Transverse colon (tissue), 4 donors: ENCODE results near the gene FHIP1B. TPM values are rescaled to one million over a fixed set of nuclear protein-coding genes. Genes with fewer than 3 reads are reported as not detected.

ENCODE experiments used
- DNase-seq: peaks from one replicate; pipeline ENCODE4 v3.0.0-alpha.2; 2019
- H3K27ac ChIP-seq, 4 donors: fragments of 200-600 bp; sonication (generic); 2 replicates each; pipeline ENCODE4 v1.5.1; 2016 to 2018; ENCODE audit warnings: inconsistent platforms in 4 of 4
- H3K27me3 ChIP-seq: fragments of 200-600 bp; sonication (generic); 2 replicates; pipeline ENCODE4 v1.5.1; 2017; ENCODE audit warnings: inconsistent platforms
- H3K36me3 ChIP-seq, 4 donors: fragments of 200-600 bp; sonication (generic); 2 replicates each; pipeline ENCODE4 v1.5.1; 2017 to 2019; ENCODE audit warnings: inconsistent platforms in 4 of 4
- H3K4me1 ChIP-seq, 4 donors: fragments of 200-600 bp; sonication (generic); 2 replicates each; pipeline ENCODE4 v1.5.1; 2017 to 2020; ENCODE audit warnings: inconsistent platforms in 4 of 4
- H3K4me3 ChIP-seq, 4 donors: fragments of 200-600 bp; sonication (generic); 1 replicate in 1 of 4; 2 replicates in 3 of 4; pipeline versions ENCODE4 v1.5.1 to v1.6.1; 2017 to 2019; ENCODE audit warnings: inconsistent platforms in 4 of 4
- H3K9me3 ChIP-seq, 2 donors: fragments of 200-600 bp; sonication (generic); 2 replicates each; pipeline ENCODE4 v1.5.1; 2017 to 2019; ENCODE audit warnings: inconsistent platforms in 2 of 2
- CTCF ChIP-seq, 5 experiments: fragments of 200-600 bp in 3 of 5; fragments of 450-650 bp in 2 of 5; sonication (generic) in 3 of 5; IDR thresholded peaks; 1 replicate in 2 of 5; 2 replicates in 3 of 5; pipeline ENCODE4 v1.5.1; 2016 to 2017; ENCODE audit warnings: antibody characterized with exemption in 5 of 5, inconsistent platforms in 3 of 5, mild to moderate bottlenecking in 2 of 5, moderate library complexity in 1 of 5
- EP300 ChIP-seq: sonication (generic); formaldehyde crosslinking; IDR thresholded peaks from one replicate; pipeline ENCODE4 v1.6.1; 2017; ENCODE audit warnings: antibody characterized with exemption, low read depth
- POLR2A ChIP-seq: fragments of 450-650 bp; IDR thresholded peaks from one replicate; pipeline ENCODE4 v1.6.1; 2016; ENCODE audit warnings: antibody characterized with exemption, mild to moderate bottlenecking, moderate library complexity
- POLR2AphosphoS5 ChIP-seq, 3 donors: sonication (generic); formaldehyde crosslinking; IDR thresholded peaks; one replicate each; pipeline ENCODE4 v1.6.1; 2016; ENCODE audit warnings: antibody characterized with exemption in 3 of 3
- WGBS, 2 donors: methylation state at CpG; one replicate each; pipeline ENCODE4 v1.1.5; 2018; ENCODE audit warnings: low coverage in 1 of 2; 5-methylcytosine and 5-hydroxymethylcytosine counted together
- in situ Hi-C, 4 donors: fragments of 200-750 bp; cut with MboI; loops; one replicate each; pipeline versions ENCODE4 v1.15.0 to v1.15.1; 2017; ENCODE audit warnings: low sequenced_read_pairs in 3 of 4, low pct_ligation_motif_present in 1 of 4, low pct_unique_long_range_greater_than_20kb in 1 of 4
- intact Hi-C: fragments of 100-400 bp; cut with DNase I; formaldehyde crosslinking; loops from one replicate; pipeline ENCODE4 v1.15.1; 2023; ENCODE audit warnings: low total_unique reads
- total RNA-seq, 4 donors: library from RNA; depleted of rRNA; stranded (reverse); fragments of >200 nt; gene quantifications; one replicate each; pipeline ENCODE4 v1.1.0, GENCODE V29; 2016

The FHIP1B gene
- total RNA-seq, 4 donors from 2014 or later: 190 to 681 (median 228) TPM

- in situ Hi-C loops (no loop called here), intact Hi-C loops (no loop called here)
- Histone ChIP-seq H3K9me3 (no peaks in the 10 kb centered on the region), H3K4me3 (no peak overlapping the region), H3K36me3 (no peaks in the 10 kb centered on the region), H3K27me3 (no peaks in the 10 kb centered on the region), H3K4me1 (peaks cover 0 to 4% (median 0%) of the 10 kb centered on the region in 4 donors), H3K27ac (no peak overlapping the region)
- DNase-seq: no peak
- 91 to 94% methylated on average over 2 of the region's 2 CpGs for WGBS, 2 donors
- no peak for TF ChIP-seq POLR2A
- no peak for TF ChIP-seq CTCF (IDR thresholded peaks at IDR 0.05)
- TF ChIP-seq POLR2AphosphoS5 (IDR thresholded peaks at IDR 0.05): no peak
- TF ChIP-seq EP300: no peak
Observed at GRCh38 chr11:6245536-6245935, 11.1 kb upstream of the FHIP1B start.

DNA sequence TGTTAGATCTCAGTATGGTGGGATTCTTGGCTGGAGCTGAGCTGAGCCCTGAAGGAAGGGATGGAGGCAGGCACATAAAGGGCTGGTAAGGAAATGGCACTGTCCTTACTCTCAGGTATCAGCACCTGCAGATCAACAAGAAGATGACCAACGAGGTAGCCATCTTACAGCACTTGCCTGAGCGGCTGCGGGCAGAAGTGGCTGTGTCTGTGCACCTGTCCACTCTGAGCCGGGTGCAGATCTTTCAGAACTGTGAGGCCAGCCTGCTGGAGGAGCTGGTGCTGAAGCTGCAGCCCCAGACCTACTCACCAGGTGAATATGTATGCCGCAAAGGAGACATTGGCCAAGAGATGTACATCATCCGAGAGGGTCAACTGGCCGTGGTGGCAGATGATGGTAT, 6.9 kb upstream of the FHIP1B start:
- WGBS, 2 donors: 89 to 90% methylated on average over 3 to 7 of the region's 7 CpGs
- in situ Hi-C loops (no loop called here), intact Hi-C loops (no loop called here)
- no peaks in the 10 kb centered on the region for H3K27me3 ChIP-seq
- no peaks in the 10 kb centered on the region for H3K9me3 ChIP-seq
- H3K4me3 ChIP-seq: no peak overlapping the region
- H3K4me1 ChIP-seq: no peaks in the 10 kb centered on the region
- H3K36me3 ChIP-seq: no peaks in the 10 kb centered on the region
- DNase-seq: no peak
- no peak overlapping the region for H3K27ac ChIP-seq
- TF ChIP-seq CTCF (IDR thresholded peaks at IDR 0.05): no peak
- TF ChIP-seq EP300: no peak
- no peak for TF ChIP-seq POLR2A
- TF ChIP-seq POLR2AphosphoS5 (IDR thresholded peaks at IDR 0.05): no peak

GRCh38 chr11:6240781-6241180, 6.3 kb upstream of the FHIP1B start:
- in situ Hi-C loops: no loop called here
- TF ChIP-seq EP300 (no peak), POLR2AphosphoS5 (IDR thresholded peaks at IDR 0.05) (no peak), CTCF (IDR thresholded peaks at IDR 0.05) (no peak), POLR2A (no peak)
- DNase-seq: no peak

GRCh38 chr11:6240139-6240538, 5.7 kb upstream of the FHIP1B start:
- Histone ChIP-seq H3K4me1 (no peaks in the 10 kb centered on the region), H3K36me3 (no peaks in the 10 kb centered on the region), H3K4me3 (no peak overlapping the region), H3K9me3 (no peaks in the 10 kb centered on the region), H3K27ac (no peak overlapping the region), H3K27me3 (no peaks in the 10 kb centered on the region)
- in situ Hi-C loops (no loop called here), intact Hi-C loops (no loop called here)
- TF ChIP-seq POLR2A (no peak), POLR2AphosphoS5 (IDR thresholded peaks at IDR 0.05) (no peak), EP300 (no peak), CTCF (IDR thresholded peaks at IDR 0.05) (no peak)
- 98% methylated on average over 8 to 28 of the region's 28 CpGs for WGBS, 2 donors
- DNase-seq: no peak

More at GRCh38 chr11:6240781-6241180, 6.3 kb upstream of the FHIP1B start:
- no peak overlapping the region for H3K4me3 ChIP-seq
- H3K4me1 ChIP-seq: no peaks in the 10 kb centered on the region
- 52 to 78% methylated on average over 1 of the region's 1 CpG for WGBS, 2 donors
- no peaks in the 10 kb centered on the region for H3K9me3 ChIP-seq
- H3K27me3 ChIP-seq: no peaks in the 10 kb centered on the region
- H3K36me3 ChIP-seq: no peaks in the 10 kb centered on the region
- no peak overlapping the region for H3K27ac ChIP-seq
- intact Hi-C loops: no loop called here
